Measurements from ENCODE around the gene NRXN3.

NRXN3 gene

DNA sequence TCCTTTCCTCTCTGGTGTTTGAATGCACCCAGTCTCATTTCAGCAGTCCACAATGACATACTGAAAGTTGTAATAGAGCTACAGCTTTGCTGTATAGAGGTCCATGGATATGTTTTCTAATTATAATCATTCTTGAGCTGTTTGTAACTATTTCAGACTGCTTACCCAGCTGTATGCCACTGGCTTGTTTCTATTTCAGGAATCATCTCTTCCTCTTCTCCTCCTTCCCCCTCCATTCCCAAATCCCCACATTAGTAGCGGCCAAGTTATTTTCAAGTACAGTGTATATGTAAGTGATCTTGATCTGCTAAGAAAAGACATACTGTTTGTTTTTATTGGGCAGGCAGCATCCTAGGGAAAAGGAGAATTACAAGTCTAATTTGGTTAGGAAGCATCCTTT, 1266.2 kb downstream of the NRXN3 start:
- DNase-seq (ENCODE audit: low read depth): no peak
- TF ChIP-seq, protein P1, sequence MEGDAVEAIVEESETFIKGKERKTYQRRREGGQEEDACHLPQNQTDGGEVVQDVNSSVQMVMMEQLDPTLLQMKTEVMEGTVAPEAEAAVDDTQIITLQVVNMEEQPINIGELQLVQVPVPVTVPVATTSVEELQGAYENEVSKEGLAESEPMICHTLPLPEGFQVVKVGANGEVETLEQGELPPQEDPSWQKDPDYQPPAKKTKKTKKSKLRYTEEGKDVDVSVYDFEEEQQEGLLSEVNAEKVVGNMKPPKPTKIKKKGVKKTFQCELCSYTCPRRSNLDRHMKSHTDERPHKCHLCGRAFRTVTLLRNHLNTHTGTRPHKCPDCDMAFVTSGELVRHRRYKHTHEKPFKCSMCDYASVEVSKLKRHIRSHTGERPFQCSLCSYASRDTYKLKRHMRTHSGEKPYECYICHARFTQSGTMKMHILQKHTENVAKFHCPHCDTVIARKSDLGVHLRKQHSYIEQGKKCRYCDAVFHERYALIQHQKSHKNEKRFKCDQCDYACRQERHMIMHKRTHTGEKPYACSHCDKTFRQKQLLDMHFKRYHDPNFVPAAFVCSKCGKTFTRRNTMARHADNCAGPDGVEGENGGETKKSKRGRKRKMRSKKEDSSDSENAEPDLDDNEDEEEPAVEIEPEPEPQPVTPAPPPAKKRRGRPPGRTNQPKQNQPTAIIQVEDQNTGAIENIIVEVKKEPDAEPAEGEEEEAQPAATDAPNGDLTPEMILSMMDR (IDR thresholded peaks at IDR 0.05; ENCODE audit: insufficient read depth, low read depth, low read length, missing control alignments): no peak
- H3K4me3 ChIP-seq (ENCODE audit: low read depth, low read length): no peak overlapping the region

GRCh38 chr14:79437951-79438350, 1267.8 kb downstream of the NRXN3 start:
- no peak for DNase-seq (ENCODE audit: low read depth)
- no peak overlapping the region for H3K4me3 ChIP-seq (ENCODE audit: low read depth, low read length)
- TF ChIP-seq, protein P1 (IDR thresholded peaks at IDR 0.05; ENCODE audit: insufficient read depth, low read depth, low read length, missing control alignments): no peak

DNA sequence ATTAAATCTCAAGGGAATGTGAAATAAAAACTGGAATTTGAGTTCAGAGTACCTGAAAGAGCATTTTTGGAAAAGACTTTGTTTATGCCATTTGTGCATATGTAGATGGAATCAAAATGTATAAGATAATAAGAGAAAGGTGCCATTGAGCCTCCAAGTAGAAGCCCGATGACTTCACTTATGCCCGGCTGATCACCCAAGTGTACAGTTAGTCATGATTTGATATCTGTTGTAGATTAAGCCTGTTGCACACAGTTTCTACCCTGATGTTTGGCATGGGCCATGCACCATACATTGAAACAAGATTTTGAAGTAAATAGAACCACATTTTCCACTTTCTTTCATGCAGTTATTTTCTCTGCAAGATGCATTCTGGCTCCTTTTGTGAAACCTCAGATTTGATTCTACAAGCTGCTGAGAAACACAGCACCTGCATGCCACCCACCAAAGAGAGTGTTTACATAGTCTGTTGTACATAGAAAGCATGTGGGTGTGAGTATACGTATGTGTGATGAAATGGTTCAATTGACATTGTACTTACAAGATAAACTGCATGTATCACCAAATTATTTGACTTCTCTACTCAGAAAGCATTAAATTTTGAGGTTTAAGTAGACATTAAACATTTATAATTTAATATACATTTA, 1268.6 kb downstream of the NRXN3 start:
- TF ChIP-seq, protein P1 (IDR thresholded peaks at IDR 0.05; ENCODE audit: insufficient read depth, low read depth, low read length, missing control alignments): no peak
- no peak for DNase-seq (ENCODE audit: low read depth)
- H3K4me3 ChIP-seq (ENCODE audit: low read depth, low read length): no peak overlapping the region

- TF ChIP-seq, protein P1 (IDR thresholded peaks at IDR 0.05; ENCODE audit: insufficient read depth, low read depth, low read length, missing control alignments): no peak
- no peak for DNase-seq (ENCODE audit: low read depth)
- no peak overlapping the region for H3K4me3 ChIP-seq (ENCODE audit: low read depth, low read length)
These were observed 1272.6 kb downstream of the NRXN3 start for GRCh38 chr14:79442786-79443185.

DNA sequence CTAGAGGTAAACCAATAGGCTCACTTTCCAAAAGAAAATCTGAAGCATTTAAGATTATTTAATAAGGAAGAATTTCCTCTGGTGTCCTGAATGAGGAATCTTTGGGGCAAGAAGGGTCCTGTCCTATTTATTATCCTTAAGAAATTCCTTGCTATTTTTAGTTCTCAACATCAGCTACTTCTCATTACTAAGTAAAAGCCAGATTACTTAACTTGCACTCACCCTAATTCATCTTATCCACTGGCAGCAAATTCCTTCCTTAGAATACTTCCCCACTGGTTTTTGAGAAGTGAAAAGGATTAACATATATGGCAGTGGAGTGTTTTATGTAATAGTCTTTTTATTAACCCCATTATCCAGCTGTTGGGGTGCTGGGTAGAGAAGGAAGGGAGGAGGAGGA, 1273.4 kb downstream of the NRXN3 start:
- no peak overlapping the region for H3K4me3 ChIP-seq (ENCODE audit: low read depth, low read length)
- no peak for DNase-seq (ENCODE audit: low read depth)
- TF ChIP-seq, protein P1 (IDR thresholded peaks at IDR 0.05; ENCODE audit: insufficient read depth, low read depth, low read length, missing control alignments): no peak

DNA sequence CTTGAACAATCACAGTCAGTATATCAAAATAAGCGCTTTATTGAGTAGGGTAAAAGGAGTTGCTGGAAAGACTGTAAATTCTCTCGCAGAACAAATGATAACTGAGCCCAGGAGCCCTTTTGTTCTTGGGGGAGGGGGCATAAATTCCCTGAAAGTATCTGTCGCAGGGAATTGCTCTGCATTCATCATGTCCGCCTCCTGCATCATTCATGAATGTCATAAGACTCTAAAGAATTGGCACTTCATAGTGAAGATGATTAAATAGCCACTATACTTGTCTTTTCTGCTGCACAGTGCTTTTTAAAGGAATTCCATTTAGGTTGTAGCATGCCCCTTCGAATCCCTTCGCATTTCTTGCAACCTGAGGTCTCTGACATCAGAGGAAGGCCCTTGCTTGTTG, 1278.8 kb downstream of the NRXN3 start:
- TF ChIP-seq, protein P1 (IDR thresholded peaks at IDR 0.05; ENCODE audit: insufficient read depth, low read depth, low read length, missing control alignments): no peak
- no peak overlapping the region for H3K4me3 ChIP-seq (ENCODE audit: low read depth, low read length)
- no peak for DNase-seq (ENCODE audit: low read depth)

GRCh38 chr14:79451601-79452000, 1281.4 kb downstream of the NRXN3 start:
- TF ChIP-seq, protein P1 (IDR thresholded peaks at IDR 0.05; ENCODE audit: insufficient read depth, low read depth, low read length, missing control alignments): no peak
- no peak overlapping the region for H3K4me3 ChIP-seq (ENCODE audit: low read depth, low read length)
- DNase-seq (ENCODE audit: low read depth): no peak
